NCI-H446 (cell line): ENCODE data around the gene LMNA.
"Not testable (repeated sequence)": the region's sequence is repeated elsewhere in the genome, so short reads cannot be mapped to it uniquely, and the experiment has no call there.

ENCODE experiments used
- DNase-seq, 2 experiments: peaks; one replicate each; lab custom pipeline; 2025; lab: John Stamatoyannopoulos, UW

Gene LMNA

DNA sequence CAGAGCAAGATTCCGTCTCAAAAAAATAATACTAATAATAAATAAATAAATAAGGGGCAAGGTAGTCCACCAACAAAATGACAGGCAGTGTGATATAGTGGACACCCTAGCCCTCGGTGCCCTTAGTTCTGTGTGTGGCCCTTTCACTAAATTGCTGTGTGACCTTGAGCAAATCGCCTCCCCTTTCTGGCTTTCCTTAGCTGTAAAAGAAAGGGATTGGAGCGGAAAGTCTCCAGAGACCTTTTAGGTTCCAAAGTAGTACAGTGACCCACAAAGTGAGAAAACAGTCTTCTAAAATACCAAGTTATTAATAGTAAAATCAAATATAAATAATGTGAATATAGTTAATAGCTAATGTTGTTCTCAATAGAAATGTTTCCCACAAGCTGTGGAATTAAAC is 7.6 kb downstream of the LMNA start:
- DNase-seq: no peak

DNA sequence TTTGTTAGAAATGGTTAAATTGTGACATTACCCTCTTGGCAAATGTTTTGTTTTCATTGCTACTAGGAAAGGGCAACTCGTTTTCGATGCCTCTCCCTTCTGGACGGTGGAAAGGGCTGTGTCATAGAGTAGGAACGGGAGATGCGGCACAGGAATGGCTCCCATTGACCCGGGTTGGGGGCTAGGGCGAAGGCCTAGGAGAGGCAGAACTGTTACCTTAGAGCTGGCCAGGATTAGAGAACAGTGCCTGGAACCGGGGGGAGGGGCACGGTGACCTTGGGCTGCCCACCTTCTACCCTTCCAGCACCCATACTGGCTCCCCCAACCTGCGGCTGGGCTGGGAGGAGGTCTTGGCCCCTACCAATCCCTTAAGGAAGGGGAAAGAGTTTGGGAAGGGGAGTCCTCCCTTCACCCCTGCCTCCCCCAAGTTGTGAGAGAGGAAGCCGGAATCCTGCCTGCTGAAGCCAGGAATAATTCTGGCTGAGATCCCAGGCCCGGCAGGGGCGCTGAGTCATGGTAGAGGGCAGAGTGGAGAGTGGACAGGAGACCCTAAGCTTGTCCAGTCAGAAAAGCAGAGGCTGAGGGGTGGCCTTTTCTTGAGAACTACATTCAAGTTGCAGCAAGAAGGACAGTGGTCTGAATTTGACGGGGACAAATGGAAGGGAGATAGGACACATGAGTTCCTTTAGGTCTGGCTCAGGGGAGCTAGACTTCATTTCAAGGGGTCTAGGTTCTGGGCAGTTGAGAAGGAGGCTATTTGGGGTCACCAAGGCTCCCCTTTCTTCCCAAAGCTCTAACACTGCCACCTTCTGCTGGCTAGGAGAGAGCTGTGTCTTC is 8.2 kb downstream of the LMNA start:
- peak; percentile 24 to 72 for DNase-seq

DNA sequence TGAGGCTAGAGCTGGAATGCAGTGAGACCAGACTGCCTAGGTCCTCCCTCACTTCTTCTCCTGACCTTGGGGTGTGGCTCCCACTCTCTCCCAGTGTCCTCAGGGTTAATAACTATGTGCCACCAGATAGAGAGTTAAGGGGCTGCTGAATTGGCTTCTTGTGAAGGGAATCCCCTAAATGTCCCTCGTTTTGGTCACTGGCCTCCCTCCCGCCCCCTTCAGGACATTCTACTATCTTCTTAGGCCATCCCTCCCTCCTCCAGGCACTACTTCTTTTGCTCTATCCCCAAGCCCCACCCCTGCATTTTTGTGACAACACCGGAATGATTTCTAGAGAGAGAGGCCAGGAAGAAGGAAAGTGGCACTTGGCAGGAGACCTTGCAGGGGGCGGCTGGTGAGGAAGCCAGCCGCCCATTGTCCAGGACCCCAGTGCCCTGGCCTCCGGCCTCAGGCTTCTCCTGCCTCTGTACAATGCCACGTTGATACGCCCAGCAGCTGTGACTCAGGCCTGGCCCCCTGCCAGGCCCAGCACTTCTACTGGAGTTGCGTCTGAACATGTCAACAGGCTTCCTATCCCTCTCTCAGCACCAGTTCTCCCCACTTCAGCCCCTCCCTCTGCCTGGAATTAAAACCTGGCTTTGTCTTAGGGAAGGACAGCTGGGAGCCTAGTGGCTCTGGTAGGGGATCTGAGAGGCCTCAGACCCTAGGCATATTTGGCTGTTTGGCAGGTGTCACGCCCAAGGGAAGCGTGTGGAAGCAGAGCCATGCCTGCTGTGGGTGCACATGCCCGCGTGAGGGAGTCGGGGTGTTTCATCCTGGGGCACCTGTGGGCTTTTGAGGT is 9.1 kb downstream of the LMNA start:
- DNase-seq: peak; percentile 94 to 97

DNA sequence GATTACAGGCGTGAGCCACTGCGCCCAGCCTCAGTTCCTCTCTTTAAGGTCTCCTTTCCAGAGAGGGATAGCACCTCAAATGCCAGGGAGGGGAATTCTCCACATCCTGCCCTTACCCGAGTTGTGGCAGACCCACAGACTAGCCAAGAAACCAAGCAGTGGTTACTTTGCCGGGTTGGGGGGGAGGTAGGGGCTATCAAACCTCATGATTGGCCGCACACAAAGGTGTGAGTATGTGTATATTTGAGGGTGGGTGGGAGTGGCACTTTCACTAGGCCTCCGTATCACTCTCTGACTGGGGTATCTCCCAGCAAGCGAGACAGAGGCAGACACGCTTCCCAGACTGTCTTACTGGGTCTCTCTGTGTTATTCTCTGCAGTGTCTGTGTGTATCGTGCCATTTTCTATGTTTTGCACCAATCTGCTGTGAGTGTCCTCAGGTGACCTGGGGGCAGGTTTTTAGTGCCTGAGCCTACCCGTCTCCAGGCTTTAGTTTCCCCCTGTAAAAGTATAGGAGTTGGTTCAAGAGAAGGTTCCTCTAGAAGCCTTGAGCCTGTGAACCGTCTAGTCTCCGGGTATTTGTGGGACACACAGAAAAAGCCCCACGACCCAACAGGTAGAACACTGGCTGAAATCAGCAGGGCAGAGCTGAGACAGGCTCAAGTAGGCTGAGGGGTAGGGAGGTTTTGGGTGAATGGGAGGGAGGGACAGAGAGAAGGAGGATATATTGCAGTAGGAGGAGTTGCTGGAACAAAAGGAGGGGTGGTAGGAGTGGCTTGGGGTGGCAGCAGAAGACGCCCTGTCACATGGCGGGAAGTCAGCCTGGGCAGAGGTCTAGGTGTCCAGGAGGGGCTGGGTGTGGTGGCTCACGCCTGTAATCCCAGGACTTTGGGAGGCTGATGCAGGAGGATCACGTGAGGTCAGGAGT is 10.3 kb downstream of the LMNA start:
- no peak for DNase-seq

DNA sequence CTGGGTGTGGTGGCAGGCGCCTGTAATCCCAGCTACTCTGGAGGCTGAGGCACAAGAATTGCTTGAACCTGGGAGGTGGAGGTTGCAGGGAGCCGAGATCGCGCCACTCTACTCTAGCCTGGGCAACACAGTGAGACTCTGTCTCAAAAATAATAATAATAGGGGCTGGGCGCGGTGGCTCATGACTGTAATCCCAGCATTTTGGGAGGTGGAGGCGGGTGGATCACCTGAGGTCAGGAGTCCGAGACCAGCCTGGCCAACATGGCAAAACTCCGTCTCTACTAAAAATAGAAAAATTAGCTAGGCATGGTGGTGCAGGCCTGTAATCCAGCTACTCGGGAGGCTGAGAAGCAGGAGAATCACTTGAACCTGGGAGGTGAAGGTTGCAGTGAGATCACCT is 11.0 kb downstream of the LMNA start:
- DNase-seq: not testable (repeated sequence)

DNA sequence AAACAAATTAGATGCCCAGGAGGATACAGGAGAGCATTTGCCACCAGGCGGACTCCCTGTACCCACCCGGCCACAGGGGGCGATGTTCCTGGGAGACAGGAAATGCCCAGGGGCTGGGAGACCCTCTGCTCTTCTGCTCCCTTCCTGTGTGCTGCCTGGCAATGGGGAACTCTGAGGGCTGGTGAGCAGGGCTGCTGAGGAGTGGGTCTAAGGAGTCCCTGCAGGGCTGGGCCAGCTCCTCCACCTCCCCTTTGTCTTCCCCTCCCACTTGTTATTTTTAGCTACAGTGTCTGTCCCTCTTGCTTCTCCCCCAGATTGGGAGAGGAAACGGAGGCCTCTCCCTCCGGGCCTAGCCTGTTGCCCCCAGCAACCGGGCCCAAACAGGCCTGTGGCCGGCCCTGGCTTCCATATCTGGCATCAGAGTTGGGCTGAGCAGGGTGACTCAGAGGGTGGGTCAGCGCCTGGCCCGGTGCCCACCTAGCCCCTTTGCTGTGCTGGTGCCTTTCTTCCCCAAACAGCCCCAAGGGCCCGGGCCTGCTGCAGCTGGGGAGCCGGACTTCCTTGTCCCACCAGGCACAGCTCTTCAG is 11.6 kb downstream of the LMNA start:
- DNase-seq: peak; percentile 53 to 63

DNA sequence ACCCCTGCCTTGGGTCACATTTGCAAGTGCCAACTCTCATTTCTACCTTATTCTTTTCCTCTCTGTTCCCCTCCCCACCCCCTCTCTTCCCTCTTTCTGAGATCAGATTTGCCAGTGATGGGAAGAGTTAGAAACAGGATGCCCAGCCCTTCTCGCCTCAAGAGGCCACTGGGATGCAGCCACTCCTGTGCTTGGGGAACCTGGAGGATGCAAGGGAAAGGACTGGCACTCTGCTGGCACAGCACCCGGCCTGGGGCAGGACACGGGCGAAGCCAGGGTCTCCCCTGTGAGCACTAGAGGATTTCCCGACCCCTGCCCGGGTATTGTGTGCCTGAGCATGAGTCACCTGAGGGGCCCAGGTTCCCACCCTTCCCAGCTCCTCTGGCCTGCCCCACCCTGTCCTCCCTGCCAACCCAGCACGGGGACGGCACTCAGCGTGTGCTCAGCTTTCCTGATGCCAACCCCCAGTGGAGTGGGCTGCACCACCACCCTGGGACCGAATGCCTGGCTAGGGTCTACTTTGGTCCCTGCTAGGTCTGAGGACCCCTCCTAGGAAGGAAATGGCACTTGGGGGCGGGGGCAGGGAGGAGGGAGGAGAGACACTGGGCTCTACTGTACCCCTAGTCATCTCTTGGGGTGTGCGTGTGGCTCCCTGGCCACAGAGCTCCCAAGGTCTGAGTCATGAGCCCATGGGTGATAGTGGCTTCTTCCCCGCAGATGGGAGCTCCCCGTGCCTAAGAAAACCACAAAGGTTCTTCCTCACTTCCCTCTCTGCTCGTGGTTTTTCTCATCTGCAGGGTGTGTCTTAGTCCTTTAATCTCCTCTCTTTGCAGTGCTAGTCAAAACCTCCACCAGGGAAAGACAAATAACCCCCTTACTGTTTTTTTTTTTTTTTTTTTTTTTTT is 12.4 kb downstream of the LMNA start:
- DNase-seq: no peak

DNA sequence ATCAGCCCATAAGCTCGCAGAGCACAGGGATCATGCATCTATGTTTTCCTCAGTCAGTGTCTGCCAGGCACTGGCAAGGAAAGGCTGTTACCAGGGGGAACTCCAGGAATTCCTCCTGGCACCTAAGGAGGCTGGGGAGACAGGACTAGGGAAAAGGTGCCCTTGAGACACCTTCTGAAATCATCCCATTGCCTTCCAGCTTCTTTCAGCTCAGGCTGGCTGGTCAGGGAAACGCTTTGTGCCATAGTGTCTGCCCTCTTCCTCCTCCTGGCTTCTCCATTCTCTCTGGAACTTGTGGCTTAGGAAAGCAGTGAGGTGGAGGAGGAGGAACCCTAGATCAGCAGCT is 13.8 kb downstream of the LMNA start:
- no peak for DNase-seq

DNA sequence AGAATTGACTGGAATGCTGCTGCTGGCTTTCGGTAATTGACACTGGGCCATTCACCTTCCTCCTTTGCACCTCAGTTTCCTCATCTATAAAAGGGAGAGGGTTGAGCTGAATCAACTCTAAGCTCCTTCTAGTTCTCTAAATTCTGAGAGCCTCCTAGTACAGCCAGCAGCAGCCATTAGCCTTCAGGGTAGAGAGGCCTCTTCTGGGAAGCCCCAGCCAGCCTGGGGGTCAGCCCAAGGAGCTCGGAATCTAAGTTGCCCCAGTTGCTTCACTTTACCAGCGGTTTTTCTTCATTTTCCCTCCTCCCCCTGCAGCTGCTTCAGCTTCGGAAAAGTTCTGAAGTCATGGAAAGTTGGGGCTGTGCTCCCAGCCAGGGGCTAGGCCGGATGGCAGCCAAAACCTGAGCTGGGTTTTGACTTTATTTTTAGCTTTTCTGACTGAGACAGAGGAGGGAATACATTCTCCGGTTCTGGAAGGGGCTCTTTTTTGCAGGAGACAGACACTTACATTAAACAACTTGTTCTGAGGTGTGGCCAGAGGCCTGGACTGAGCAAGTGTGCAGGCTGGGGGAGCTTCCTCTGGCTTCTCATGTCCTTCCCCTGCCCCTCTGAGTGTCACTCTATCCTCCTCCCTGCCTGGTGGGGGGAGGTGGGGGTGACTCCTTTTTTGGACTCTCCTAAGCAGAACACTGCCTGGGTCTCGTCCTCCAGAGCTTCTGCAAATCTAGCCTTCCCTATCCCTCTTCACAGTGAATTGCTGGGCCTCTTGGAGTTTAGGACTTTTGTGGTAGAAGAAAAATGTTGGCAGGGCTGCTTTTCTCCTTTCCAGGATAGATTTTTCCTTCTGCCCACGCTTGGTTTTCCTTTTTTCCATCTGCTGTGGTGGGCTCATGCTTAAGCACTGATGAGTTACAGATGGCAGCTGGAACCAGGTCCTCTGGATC is 14.4 kb downstream of the LMNA start:
- peak in 1 of 2 experiments; percentile 57 for DNase-seq

DNA sequence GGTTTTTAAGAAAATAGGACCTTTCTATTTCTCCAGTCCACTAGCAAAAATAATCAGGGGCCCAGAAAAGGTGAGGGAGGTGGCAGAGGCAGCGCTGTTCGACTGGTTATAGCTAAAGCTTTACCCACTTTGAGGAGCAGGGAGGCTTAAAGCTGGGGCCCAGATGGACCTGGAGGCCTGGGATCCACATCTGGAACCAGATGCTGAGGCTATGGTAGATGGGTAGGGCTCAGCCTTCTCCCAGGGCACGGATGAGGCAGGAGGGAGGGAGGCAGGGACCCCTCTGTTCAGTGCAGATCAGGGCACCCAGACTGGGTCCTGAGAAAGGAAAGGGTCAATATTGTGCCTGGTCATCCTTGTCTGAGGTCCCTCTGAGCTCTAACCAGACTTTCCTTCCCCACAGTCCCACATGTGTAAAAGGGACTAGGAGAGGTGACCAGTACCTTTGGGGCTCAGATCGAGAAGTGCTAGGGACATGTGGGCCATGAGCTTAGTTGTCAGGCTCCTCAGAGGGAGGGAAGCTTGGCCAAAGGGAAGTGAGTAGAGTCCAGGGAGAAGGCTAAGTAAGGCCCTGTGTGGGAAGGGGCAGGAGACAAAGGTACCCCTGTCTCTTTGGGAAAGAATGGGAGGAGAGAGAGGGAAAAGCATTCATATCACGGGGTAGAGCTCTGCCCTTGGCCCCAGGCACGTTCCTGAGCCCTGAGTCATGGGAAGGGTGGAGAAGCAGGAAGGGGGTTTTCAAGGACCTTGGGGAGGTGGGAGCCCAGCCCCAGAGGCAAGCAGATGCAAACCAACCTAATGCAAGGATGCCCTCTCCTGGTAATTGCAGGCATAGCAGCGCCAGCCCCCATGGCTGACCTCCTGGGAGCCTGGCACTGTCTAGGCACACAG is 15.4 kb downstream of the LMNA start:
- DNase-seq: peak; percentile 82 to 87

DNA sequence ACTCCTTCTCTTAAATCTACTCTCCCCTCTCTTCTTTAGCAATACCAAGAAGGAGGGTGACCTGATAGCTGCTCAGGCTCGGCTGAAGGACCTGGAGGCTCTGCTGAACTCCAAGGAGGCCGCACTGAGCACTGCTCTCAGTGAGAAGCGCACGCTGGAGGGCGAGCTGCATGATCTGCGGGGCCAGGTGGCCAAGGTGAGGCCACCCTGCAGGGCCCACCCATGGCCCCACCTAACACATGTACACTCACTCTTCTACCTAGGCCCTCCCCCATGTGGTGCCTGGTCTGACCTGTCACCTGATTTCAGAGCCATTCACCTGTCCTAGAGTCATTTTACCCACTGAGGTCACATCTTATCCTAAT is 16.0 kb downstream of the LMNA start:
- no peak for DNase-seq

DNA sequence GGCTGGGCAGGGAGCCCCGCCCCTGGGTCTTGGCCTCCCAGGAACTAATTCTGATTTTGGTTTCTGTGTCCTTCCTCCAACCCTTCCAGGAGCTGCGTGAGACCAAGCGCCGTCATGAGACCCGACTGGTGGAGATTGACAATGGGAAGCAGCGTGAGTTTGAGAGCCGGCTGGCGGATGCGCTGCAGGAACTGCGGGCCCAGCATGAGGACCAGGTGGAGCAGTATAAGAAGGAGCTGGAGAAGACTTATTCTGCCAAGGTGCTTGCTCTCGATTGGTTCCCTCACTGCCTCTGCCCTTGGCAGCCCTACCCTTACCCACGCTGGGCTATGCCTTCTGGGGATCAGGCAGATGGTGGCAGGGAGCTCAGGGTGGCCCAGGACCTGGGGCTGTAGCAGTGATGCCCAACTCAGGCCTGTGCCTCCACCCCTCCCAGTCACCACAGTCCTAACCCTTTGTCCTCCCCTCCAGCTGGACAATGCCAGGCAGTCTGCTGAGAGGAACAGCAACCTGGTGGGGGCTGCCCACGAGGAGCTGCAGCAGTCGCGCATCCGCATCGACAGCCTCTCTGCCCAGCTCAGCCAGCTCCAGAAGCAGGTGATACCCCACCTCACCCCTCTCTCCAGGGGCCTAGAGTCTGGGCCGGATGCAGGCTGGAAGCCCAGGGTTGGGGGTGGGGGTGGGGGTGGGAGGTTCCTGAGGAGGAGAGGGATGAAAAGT is 20.4 kb downstream of the LMNA start:
- DNase-seq: no peak

DNA sequence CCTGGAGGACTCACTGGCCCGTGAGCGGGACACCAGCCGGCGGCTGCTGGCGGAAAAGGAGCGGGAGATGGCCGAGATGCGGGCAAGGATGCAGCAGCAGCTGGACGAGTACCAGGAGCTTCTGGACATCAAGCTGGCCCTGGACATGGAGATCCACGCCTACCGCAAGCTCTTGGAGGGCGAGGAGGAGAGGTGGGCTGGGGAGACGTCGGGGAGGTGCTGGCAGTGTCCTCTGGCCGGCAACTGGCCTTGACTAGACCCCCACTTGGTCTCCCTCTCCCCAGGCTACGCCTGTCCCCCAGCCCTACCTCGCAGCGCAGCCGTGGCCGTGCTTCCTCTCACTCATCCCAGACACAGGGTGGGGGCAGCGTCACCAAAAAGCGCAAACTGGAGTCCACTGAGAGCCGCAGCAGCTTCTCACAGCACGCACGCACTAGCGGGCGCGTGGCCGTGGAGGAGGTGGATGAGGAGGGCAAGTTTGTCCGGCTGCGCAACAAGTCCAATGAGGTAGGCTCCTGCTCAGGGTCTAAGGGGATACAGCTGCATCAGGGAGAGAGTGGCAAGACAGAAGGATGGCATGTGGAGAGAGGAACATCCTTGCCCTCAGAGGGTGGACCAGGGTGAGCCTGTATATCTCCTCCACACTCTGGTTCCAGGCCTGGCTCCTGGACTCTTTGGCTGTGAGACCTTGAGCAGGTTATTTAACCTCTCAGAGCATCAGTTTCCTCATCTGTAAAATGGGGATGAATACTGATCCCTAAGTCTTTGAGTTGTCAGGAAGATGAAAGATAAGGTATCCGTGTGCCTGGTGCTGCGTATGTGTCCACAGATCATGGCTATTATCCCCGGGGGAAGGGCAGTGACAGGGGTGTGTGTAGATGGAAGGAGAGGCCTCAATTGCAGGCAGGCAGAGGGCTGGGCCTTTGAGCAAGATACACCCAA is 21.7 kb downstream of the LMNA start:
- no peak for DNase-seq

DNA sequence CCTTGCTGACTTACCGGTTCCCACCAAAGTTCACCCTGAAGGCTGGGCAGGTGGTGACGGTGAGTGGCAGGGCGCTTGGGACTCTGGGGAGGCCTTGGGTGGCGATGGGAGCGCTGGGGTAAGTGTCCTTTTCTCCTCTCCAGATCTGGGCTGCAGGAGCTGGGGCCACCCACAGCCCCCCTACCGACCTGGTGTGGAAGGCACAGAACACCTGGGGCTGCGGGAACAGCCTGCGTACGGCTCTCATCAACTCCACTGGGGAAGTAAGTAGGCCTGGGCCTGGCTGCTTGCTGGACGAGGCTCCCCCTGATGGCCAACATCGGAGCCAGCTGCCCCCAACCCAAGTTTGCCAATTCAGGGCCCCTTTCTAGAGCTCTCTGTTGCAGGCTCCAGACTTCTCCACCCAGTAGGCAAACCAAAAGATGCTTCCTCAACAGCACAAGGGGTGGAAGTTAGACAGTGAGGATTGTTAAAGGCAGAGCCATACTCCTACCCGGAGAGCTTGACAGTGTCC is 22.5 kb downstream of the LMNA start:
- DNase-seq: no peak

DNA sequence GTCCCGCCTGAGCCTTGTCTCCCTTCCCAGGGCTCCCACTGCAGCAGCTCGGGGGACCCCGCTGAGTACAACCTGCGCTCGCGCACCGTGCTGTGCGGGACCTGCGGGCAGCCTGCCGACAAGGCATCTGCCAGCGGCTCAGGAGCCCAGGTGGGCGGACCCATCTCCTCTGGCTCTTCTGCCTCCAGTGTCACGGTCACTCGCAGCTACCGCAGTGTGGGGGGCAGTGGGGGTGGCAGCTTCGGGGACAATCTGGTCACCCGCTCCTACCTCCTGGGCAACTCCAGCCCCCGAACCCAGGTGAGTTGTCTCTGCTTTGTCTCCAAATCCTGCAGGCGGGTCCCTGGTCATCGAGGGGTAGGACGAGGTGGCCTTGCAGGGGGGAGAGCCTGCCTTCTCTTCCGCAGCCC is 24.0 kb downstream of the LMNA start:
- no peak for DNase-seq

DNA sequence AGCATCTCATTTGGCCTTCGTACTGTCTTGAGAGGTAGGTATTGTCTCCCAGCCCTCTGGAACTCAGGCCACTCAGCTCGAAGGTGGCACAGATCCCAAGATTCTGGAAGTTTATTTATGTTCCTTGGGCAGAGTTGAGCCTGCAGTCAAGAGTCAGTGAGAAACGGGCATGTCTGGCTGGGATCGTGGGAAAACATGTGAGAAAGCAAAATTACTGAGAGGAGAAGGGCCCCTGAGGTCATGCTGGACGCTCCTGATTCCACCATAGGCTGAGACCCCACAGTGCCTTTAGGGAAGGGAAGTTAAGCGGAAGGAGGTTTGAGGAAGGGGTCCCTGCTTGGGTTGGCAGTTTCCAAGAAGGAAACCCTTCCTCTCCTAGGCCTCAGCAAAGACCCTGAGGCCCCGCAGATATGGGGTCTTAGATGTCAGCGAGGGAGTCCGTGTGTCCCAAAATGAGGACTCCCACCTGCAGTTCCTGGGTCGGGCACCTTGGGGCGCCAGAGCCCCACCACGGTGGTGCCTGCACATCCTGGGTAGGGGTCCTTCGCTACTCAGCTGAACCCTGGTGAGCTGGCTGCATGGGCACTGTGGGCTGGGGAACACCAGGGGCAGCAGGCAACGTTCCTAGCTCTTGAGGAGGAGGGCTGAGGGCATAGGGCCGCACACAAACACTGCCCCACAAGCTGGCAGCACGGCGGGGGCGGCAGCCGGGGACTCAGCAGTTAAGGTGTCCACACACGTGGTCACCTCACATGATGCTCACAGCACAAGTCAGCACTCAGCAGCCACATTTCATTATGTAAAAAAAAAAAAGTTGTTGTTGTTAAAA is 26.6 kb downstream of the LMNA start:
- DNase-seq: no peak
